Hematopoietic multipotent progenitor cell treated with erythropoietin and hydrocortisone succinate and interleukin-3 and kit ligand, for 4 days (in vitro differentiated cells): ENCODE data around the gene SRRM3.
A peak's percentile ranks its signal among the peaks of the same experiment; 100 is the strongest.
"Not testable (repeated sequence)": the region's sequence is repeated elsewhere in the genome, so short reads cannot be mapped to it uniquely, and the experiment has no call there.

Experiments used
- DNase-seq: peaks from one replicate; pipeline ENCODE4 v3.0.0-alpha.2; 2015

The SRRM3 gene

DNA sequence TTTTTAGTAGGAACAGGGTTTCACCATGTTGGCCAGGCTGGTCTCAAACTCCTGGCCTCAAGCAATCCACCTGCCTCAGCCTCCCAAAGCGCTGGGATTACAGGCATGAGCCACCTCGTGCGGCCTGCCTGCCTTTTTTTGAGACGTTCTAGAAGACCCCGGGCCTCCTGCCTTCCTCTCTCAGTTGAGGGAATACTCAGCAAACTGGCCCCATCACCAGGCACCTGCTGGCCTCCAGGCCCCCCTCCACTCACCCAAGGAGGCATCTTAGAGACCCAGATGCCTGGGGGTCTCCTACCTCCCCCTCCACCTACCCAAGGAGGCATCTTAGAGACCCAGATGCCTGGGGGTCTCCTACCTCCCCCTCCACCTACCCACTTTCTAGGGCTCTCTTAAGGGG is 91.2 kb downstream of the SRRM3 start:
- DNase-seq = not testable (repeated sequence)

DNA sequence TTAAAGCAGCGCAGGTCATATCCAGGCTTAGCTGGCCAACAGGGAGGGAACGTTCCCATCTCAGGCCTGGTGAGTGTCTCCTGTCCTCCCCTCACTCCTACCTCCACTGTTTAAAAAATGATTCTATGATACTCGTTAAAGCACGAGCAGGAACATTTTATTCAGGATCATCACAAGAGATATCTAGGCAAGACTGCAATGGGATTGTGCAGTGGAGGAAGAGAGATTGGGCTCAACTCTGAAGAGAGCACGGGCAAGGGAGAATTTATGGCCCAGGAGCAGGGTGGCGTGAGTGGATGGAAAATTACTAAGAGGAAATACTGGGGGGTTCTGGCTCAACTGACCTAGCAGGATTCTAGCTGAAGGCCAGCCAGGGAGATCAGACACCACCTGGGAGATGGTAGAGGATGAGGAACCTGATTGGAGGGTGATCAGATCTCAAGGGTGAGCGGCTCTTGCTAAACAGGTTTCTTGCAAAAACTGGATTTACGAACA is 91.8 kb downstream of the SRRM3 start:
- no peak for DNase-seq

- DNase-seq = peak; percentile 88
Measured at GRCh38 chr7:76294344-76295024, 92.8 kb downstream of the SRRM3 start.

DNA sequence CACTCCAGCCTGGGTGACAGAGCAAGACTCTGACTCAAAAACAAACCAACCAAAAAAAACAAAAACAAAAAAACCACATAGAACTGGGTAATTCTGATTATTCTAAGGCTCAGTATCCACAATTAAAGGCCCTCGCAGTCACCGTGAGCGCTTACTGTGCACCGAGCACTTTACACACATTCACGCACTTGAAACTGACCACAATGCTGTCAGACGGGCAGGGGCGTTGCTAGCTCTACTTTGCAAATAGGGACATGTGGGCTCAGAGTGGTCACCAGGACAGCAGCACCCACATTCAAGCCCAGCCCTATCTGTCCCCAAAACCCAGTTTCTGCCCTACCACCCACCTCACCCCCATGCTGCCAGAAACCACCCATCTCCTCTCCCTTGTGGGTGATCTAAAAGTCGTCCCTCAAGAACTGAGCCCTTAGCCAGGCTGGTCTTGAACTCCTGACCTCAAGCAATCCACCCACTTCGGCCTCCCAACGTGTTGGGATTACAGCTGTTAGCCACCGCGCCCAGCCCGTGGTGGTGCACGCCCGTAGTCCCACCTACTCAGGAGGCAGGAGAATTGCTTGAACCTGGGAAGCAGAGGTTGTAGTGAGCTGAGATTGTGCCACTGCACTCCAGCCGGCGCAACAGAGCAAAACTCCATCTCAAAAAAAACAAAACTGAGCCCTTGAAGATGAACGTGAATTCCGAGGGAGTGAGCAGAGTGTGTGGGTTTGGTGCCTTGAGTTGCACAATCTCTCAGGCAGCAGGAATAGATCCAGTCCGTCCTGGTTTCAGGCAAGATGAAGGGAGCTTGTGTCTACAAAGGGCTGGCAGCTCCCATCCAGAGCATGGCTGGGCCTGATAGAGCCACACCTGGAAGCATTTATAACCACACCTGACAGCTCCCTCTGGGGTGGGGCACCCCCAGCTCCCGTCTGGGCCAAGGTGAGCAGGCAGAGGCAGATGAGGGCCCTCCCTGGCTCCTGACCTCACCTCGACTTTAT is 95.3 kb downstream of the SRRM3 start:
- no peak for DNase-seq

DNA sequence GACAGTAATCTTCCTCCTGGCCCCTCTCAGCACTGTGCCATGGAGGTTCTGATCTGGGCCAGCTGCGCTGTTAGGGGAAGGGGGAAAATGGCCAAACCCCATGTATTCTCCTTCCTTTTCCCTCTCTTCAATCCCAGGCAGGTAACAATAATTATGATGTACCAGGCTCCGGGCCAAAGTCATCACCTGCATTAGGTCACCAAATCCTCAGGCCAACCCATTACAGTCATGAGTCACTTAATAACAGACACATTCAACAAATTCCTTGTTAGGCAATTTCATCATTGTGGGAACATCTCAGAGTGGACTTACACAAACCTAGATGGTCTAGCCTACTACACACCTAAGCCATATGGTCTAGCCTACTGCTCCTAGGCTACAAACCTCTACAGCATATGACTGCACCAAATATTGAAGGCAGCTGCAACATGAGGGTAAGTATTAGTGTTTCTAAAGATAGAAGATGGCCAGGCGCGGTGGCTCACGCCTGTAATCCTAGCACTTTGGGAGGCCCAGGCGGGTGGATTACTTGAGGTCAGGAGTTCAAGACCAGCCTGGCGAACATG is 98.6 kb downstream of the SRRM3 start:
- no peak for DNase-seq

DNA sequence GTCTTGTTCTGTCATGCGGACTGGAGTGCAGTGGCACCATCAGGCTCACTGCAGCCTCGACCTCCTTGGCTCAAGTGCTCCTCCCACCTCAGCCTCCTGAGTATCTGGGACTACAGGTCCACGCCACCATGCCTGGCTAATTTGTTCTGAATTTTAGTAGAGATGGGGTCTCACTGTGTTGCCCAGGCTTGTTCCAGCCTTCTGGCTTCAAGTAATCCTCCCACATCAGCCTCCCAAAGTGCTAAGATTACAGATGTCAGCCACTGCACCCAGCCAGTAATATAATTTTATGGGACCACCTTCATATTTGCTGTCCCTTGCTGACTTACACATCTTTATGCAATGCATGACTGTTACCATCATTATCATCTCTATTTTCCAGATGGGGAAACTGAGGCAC is 99.3 kb downstream of the SRRM3 start:
- DNase-seq = no peak

- peak; percentile 91 for DNase-seq
Measured at GRCh38 chr7:76302347-76303201, 100.9 kb downstream of the SRRM3 start, which contains the start of gene HSPB1. TSS of gene HSPB1 (plus strand) at chr7:76302673. CDS start at chr7:76302713, 40 bp downstream.

GRCh38 chr7:76303202-76304147 is 101.8 kb downstream of the SRRM3 start:
- DNase-seq = peak; percentile 95

DNA sequence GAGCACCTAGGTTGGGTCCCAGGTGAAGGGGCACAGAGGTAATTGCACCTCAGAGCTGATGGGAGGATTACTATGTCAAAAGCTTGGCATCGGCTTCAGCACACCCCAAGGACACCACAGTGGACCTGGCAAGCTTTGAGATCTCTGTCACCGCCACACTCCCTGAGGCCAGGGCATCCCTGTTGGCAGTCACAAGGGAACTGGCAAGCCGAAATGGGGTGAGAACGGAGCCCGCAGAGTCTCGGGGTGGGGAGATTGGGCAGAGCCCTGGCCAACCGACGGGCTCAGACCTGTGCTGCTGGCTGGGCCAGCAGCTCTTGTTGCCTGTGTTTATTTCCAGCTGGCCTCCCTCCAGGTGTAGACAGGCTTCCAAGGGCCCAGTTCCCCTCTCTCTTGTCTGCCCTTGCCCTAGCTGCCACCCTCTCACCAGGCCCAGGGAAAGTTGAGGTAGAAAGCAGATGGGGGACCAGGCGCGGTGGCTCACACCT is 103.2 kb downstream of the SRRM3 start:
- DNase-seq = no peak

DNA sequence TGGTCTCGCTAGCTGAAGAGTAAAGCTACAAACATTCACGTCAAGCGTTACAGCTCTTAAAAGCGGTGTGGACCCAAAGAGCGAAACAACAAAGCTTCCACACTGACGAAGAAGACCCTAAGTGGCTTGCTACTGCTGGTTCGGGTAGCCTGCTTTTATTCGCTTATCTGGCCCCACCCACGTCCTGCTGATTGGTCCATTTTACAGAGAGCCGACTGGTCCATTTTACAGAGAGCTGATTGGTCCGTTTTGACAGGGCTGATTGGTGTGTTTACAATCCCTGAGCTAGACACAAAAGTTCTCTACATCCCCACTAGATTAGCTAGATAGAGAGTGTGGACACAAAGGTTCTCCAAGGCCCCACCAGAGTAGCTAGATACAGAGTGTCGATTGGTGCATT is 107.2 kb downstream of the SRRM3 start:
- DNase-seq = not testable (repeated sequence)

GRCh38 chr7:76309341-76310101 is 107.8 kb downstream of the SRRM3 start:
- not testable (repeated sequence) for DNase-seq

DNA sequence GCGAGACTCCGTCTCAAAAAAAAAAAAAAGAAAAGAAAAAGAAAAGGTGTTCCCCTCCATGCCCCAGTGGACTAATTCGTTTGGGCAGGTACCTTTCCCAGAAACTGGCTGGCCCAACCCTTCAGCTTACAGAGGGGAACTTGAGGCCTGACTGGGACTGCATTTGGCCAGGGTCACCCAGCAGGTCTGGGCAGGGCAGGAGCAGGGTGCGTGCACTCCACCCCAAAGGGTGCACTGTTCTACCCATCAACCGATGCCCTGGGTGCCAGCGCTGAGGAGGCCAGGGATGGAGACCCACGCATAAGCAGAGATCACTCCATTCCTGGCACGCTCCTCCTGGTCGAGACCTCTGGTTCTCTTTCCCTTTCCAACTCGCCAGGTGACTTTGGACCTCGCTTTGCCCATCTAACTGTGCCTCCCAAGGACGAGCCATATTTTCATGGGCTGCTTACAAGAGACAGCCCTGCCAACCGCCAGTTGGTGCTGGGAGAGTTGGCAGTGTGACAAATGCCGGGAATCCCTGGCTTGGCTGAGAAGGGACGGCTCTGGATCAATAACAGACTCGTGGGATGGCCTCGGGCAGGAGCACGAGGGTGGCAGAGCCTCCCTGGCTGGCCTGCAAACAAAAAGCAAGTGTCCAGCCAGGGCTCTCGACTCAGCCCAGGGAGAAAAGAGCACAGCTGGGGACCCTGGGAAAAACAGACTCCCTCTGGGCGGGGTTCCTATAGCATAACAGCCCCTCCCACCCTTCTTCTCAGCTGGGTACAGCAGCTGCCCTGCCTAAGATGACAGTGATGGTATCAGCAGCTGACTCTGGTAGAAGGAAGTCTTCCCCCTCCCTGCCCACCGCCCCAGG is 108.6 kb downstream of the SRRM3 start:
- DNase-seq = peak; percentile 74

DNA sequence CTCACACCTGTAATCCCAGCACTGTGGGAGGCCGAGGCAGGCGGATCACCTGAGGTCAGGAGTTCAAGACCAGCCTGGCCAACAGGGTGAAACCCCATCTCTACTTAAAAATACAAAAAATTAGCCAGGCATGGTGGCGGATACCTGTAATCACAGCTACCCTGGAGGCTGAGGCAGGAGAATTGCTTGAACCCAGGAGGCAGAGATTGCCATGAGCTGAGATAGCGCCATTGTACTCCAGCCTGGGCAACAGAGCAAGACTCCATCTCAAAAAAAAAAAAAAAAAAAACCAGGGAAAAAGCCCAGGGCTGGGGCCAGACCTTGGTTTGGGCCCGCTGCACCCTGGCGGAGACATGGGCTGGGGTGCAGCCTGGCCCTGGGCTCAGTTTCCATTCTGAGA is 110.1 kb downstream of the SRRM3 start:
- not testable (repeated sequence) for DNase-seq

GRCh38 chr7:76314042-76314721 is 112.5 kb downstream of the SRRM3 start:
- peak; percentile 97 for DNase-seq

DNA sequence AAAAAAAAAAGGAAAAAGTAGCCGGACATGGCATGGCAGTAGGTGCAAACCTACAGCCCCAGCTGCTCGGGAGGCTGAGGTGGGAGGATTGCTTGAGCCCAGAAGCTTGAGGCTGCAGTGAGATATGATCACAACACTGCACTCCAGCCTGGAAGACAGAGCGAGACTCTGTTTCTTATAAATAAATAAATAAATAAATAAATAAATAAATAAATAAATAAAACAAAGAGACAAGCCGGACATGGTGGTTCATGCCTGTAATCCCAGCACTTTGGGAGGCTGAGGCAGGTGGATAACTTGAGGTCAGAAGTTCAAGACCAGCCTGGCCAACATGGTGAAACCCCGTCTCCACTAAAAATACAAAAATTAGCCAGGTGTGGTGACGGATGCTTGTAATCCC is 113.0 kb downstream of the SRRM3 start:
- DNase-seq = not testable (repeated sequence)

DNA sequence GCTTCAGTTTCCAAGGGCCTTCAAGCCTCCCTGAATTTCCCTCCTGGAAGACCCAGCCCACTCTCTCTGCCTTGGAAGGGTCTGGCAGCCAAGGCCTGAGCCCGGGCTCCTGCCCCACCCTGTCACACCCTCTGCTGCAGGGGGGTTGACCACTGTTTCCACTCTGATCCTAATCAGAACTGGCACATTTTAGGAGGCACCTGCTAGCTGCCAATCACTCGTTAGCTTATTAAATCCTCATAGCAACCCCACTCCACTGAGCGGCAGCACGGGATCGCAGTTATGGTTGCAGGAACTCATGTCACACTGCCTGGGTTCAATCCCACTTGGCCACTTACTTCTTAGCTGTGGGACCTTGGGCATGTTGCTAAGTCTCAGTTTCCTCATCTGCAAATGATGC is 113.7 kb downstream of the SRRM3 start:
- peak; percentile 91 for DNase-seq

DNA sequence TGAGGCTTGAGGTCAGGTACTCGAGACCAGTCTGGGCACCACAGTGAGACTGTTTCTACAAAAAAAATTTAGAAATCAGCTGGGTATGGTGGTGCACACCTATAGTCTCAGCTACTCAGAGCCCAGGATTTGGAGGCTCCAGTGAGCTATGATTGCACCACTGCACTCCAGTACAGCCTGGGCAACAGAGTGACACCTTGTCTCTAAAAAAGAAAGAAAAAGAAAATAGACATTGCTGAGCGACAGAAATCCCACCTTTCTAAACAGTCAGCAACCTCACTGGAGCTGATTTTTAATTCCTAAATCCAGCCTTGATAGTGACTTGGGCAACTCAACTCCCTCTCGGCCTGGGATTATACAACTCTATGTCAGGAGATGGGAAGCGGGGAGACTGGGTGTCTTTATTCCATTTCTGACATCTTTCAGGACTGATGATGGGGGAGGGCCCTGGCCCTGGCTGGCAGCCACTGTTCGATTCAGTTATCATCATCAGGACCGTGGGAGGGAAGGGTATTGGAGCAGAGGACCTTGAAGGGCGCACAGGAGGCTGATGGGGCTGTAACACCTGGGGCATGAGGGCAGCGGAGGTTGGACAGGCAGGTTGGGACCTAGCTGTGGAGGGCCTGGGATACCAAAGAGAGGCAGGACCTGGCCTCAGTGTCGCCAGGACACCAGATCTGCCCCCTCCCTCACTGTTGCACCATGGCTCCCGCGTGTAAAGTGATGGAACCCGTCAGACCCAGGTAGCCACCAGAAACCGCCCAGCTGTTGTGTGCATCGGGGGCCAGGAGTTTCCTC is 115.5 kb downstream of the SRRM3 start:
- DNase-seq = no peak
